ENCODE measurements around the gene SLC38A8. TPM values are rescaled to one million over a fixed set of nuclear protein-coding genes. Genes with fewer than 3 reads are reported as not detected.

SLC38A8 gene
- total RNA-seq, 2 experiments from 2014 or later: not detected

DNA sequence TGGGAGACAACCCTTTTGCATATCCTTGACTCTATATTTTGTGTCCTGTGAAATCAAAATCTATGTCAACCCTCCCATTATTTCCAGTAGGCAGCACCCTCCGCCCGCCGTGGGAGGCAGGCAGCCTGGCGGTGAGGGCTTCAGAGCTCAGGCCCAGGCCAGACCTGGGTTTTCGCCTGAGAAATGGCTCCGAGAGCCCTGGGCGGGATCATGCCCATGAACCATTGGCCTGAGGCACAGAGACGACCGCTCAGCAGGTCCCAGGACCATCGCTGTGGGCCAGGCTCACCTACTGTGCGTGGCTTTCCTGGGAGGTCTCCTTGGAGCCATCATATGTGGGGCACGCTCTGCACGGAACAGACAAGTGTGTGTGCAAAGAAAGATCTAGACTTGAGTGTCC, 6.3 kb upstream of the SLC38A8 start:
- Histone ChIP-seq H3K9me2 (ENCODE audit: insufficient read depth, low read length) (no peaks in the 10 kb centered on the region), H3K27ac (ENCODE audit: low read depth, low read length, poor library complexity, severe bottlenecking) (no peak overlapping the region), H3K4me3 (ENCODE audit: low read depth, low read length, poor library complexity, severe bottlenecking) (no peak overlapping the region), H4K20me1 (ENCODE audit: insufficient read depth, low read length) (no peaks in the 10 kb centered on the region), H3K79me2 (ENCODE audit: insufficient read depth, low read depth, low read length) (no peaks in the 10 kb centered on the region), H3K4me1 (ENCODE audit: insufficient read depth, low read length, poor library complexity, severe bottlenecking) (no peaks in the 10 kb centered on the region), H3K4me2 (ENCODE audit: low read length) (no peak overlapping the region), H3K36me3 (ENCODE audit: insufficient read depth, low read length) (peaks cover 20% of the 10 kb centered on the region), H3K9me3 (ENCODE audit: low read length) (no peaks in the 10 kb centered on the region), H2AFZ (ENCODE audit: low read length) (no peak overlapping the region)
- BruUV-seq (replicated peaks): no TSS peak
- DNase-seq (ENCODE audit: low spot score): no peak
- TF ChIP-seq EZH2phosphoT487 (IDR thresholded peaks at IDR 0.05; ENCODE audit: borderline replicate concordance, low read depth, low read length): no peak
- TF ChIP-seq, protein P1, sequence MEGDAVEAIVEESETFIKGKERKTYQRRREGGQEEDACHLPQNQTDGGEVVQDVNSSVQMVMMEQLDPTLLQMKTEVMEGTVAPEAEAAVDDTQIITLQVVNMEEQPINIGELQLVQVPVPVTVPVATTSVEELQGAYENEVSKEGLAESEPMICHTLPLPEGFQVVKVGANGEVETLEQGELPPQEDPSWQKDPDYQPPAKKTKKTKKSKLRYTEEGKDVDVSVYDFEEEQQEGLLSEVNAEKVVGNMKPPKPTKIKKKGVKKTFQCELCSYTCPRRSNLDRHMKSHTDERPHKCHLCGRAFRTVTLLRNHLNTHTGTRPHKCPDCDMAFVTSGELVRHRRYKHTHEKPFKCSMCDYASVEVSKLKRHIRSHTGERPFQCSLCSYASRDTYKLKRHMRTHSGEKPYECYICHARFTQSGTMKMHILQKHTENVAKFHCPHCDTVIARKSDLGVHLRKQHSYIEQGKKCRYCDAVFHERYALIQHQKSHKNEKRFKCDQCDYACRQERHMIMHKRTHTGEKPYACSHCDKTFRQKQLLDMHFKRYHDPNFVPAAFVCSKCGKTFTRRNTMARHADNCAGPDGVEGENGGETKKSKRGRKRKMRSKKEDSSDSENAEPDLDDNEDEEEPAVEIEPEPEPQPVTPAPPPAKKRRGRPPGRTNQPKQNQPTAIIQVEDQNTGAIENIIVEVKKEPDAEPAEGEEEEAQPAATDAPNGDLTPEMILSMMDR (conservative IDR thresholded peaks at IDR 0.05; ENCODE audit: low read length): no peak
- ChIA-PET POLR2A (no interaction called here), CTCF (ENCODE audit: unreplicated experiment) (no interaction called here)
- intact Hi-C loops (cut with micrococcal nuclease; ENCODE audit: unreplicated experiment): no loop called here

- CTCF ChIA-PET (ENCODE audit: unreplicated experiment): no interaction called here
- no peak overlapping the region for H2AFZ ChIP-seq (ENCODE audit: low read length)
- H4K20me1 ChIP-seq (ENCODE audit: insufficient read depth, low read length): no peaks in the 10 kb centered on the region
- no peak overlapping the region for H3K27ac ChIP-seq (ENCODE audit: low read depth, low read length, poor library complexity, severe bottlenecking)
- BruUV-seq (replicated peaks): TSS peak; percentile 47
- no peaks in the 10 kb centered on the region for H3K9me3 ChIP-seq (ENCODE audit: low read length)
- no peak for TF ChIP-seq EZH2phosphoT487 (IDR thresholded peaks at IDR 0.05; ENCODE audit: borderline replicate concordance, low read depth, low read length)
- TF ChIP-seq, protein P1 (conservative IDR thresholded peaks at IDR 0.05; ENCODE audit: low read length): no peak
- H3K36me3 ChIP-seq (ENCODE audit: insufficient read depth, low read length): peaks cover 14% of the 10 kb centered on the region
- H3K79me2 ChIP-seq (ENCODE audit: insufficient read depth, low read depth, low read length): no peaks in the 10 kb centered on the region
- no peak overlapping the region for H3K4me3 ChIP-seq (ENCODE audit: low read depth, low read length, poor library complexity, severe bottlenecking)
- no peaks in the 10 kb centered on the region for H3K4me1 ChIP-seq (ENCODE audit: insufficient read depth, low read length, poor library complexity, severe bottlenecking)
- H3K9me2 ChIP-seq (ENCODE audit: insufficient read depth, low read length): no peaks in the 10 kb centered on the region
- POLR2A ChIA-PET: no interaction called here
- no peak overlapping the region for H3K4me2 ChIP-seq (ENCODE audit: low read length)
- intact Hi-C loops (cut with micrococcal nuclease; ENCODE audit: unreplicated experiment): no loop called here
- DNase-seq (ENCODE audit: low spot score): no peak
These were observed 5.7 kb upstream of the SLC38A8 start for GRCh38 chr16:84048270-84048669.

DNA sequence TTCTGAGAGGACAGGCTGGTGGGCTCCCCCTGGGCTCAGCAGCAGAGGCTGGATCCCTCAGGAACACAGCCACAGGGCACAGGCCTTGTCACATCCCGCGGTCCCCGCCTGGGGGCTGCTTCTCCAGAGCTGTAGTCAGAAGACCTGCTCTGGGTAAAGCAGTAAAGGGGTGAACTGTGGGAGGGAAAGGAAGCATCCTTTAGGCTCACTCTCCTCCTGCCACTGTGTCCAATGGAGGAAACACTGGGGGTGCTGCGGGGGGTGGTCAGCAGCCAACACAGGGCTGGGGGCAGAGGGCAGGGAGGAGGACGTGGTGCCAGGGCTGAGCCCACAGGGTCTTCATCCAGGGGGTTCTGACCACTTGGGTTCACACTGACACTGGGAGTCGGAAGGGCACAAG, 5.0 kb upstream of the SLC38A8 start:
- POLR2A ChIA-PET: no interaction called here
- intact Hi-C loops (cut with micrococcal nuclease; ENCODE audit: unreplicated experiment): no loop called here
- Histone ChIP-seq H4K20me1 (ENCODE audit: insufficient read depth, low read length) (no peaks in the 10 kb centered on the region), H3K9me2 (ENCODE audit: insufficient read depth, low read length) (no peaks in the 10 kb centered on the region), H3K4me3 (ENCODE audit: low read depth, low read length, poor library complexity, severe bottlenecking) (no peak overlapping the region), H3K4me1 (ENCODE audit: insufficient read depth, low read length, poor library complexity, severe bottlenecking) (no peaks in the 10 kb centered on the region), H3K4me2 (ENCODE audit: low read length) (no peak overlapping the region), H3K9me3 (ENCODE audit: low read length) (no peaks in the 10 kb centered on the region), H3K79me2 (ENCODE audit: insufficient read depth, low read depth, low read length) (no peaks in the 10 kb centered on the region), H3K27ac (ENCODE audit: low read depth, low read length, poor library complexity, severe bottlenecking) (no peak overlapping the region), H3K36me3 (ENCODE audit: insufficient read depth, low read length) (peaks cover 8% of the 10 kb centered on the region), H2AFZ (ENCODE audit: low read length) (no peak overlapping the region)
- TF ChIP-seq EZH2phosphoT487 (IDR thresholded peaks at IDR 0.05; ENCODE audit: borderline replicate concordance, low read depth, low read length): no peak
- TF ChIP-seq, protein P1 (conservative IDR thresholded peaks at IDR 0.05; ENCODE audit: low read length): no peak
- DNase-seq (ENCODE audit: low spot score): no peak
- BruUV-seq (replicated peaks): no TSS peak
- CTCF ChIA-PET (ENCODE audit: unreplicated experiment): no interaction called here

Data from OCI-LY7 (cell line).